WTC11 (cell line): ENCODE results near the gene IRX5. TPM values are rescaled to one million over a fixed set of nuclear protein-coding genes. Genes with fewer than 3 reads are reported as not detected.
A peak's percentile ranks its signal among the peaks of the same experiment; 100 is the strongest.

Experiments used
- ATAC-seq: fragments of 200-7000 bp; cut with Tn5 transposase; 2 replicates; pipeline ENCODE4 v1.10.0; 2021; ENCODE audit warnings: mild to moderate bottlenecking, moderate library complexity
- CTCF ChIA-PET: fragments of 300-600 bp; sonication (Branson Sonifier 250); formaldehyde crosslinking; loops from one replicate; lab custom pipeline; 2021; ENCODE audit warnings: antibody characterized with exemption; lab: Charles Lee
- POLR2A ChIA-PET: fragments of 350-600 bp; sonication (Branson Sonifier 250); formaldehyde crosslinking; loops from one replicate; lab custom pipeline; 2021; ENCODE audit warnings: antibody characterized with exemption; lab: Charles Lee
- DNase-seq: peaks from one replicate; pipeline ENCODE4 v3.0.0; 2021; ENCODE audit warnings: low spot score
- H3K27ac Mint-ChIP-seq: 2 replicates; pipeline ENCODE4 v1.8.0; 2021; ENCODE audit warnings: mixed read lengths
- H3K27me3 Mint-ChIP-seq: 2 replicates; pipeline ENCODE4 v1.8.0; 2021; ENCODE audit warnings: low read depth, mild to moderate bottlenecking, moderate library complexity, mixed read lengths
- H3K36me3 Mint-ChIP-seq: 2 replicates; pipeline ENCODE4 v1.8.0; 2021; ENCODE audit warnings: mixed read lengths
- H3K4me1 Mint-ChIP-seq: 2 replicates; pipeline ENCODE4 v1.8.0; 2022; ENCODE audit warnings: mixed read lengths
- H3K4me3 Mint-ChIP-seq: 2 replicates; pipeline ENCODE4 v1.8.0; 2021; ENCODE audit warnings: mild to moderate bottlenecking, moderate library complexity, mixed read lengths
- H3K9me3 Mint-ChIP-seq: 2 replicates; pipeline ENCODE4 v1.8.0; 2021; ENCODE audit warnings: mixed read lengths
- ETV6 ChIP-seq: sonication (generic); formaldehyde crosslinking; IDR thresholded peaks from 2 replicates; pipeline ENCODE4 v1.8.1; 2022; ENCODE audit warnings: mild to moderate bottlenecking, missing genetic modification reagents
- GRHL2 ChIP-seq: fragments of 250-450 bp; sonication (Bioruptor Pico); IDR thresholded peaks from 2 replicates; pipeline ENCODE4 v1.8.0; 2022; ENCODE audit warnings: mild to moderate bottlenecking, moderate library complexity; ENCODE audit not compliant: insufficient replicate concordance, severe bottlenecking
- JUN ChIP-seq: sonication (generic); formaldehyde crosslinking; IDR thresholded peaks from 2 replicates; pipeline ENCODE4 v1.8.0; 2023; ENCODE audit warnings: mild to moderate bottlenecking, missing genetic modification reagents
- MXD4 ChIP-seq: fragments of 250-450 bp; sonication (Bioruptor Pico); IDR thresholded peaks from 2 replicates; pipeline ENCODE4 v1.8.0; 2021; ENCODE audit warnings: mild to moderate bottlenecking, moderate library complexity, borderline replicate concordance
- NFATC4 ChIP-seq: fragments of 250-450 bp; sonication (Bioruptor Pico); IDR thresholded peaks from 2 replicates; pipeline ENCODE4 v1.9.0; 2021; ENCODE audit warnings: mild to moderate bottlenecking
- NR1H2 ChIP-seq: sonication (generic); formaldehyde crosslinking; IDR thresholded peaks from 2 replicates; pipeline ENCODE4 v1.9.0; 2021; ENCODE audit warnings: mild to moderate bottlenecking, moderate library complexity, missing genetic modification reagents
- OVOL2 ChIP-seq: fragments of 250-450 bp; sonication (Bioruptor Pico); IDR thresholded peaks from 2 replicates; pipeline ENCODE4 v1.9.0; 2021; ENCODE audit warnings: mild to moderate bottlenecking, borderline replicate concordance
- PRRX2 ChIP-seq: fragments of 250-450 bp; sonication (Bioruptor Pico); IDR thresholded peaks from 2 replicates; pipeline ENCODE4 v1.8.0; 2021; ENCODE audit warnings: mild to moderate bottlenecking
- RORB ChIP-seq: fragments of 250-450 bp; sonication (Bioruptor Pico); IDR thresholded peaks from 2 replicates; pipeline ENCODE4 v1.9.0; 2021; ENCODE audit warnings: mild to moderate bottlenecking
- SMAD4 ChIP-seq: sonication (generic); formaldehyde crosslinking; IDR thresholded peaks from 2 replicates; pipeline ENCODE4 v1.8.0; 2022; ENCODE audit warnings: mild to moderate bottlenecking, missing genetic modification reagents
- SP1 ChIP-seq: sonication (generic); formaldehyde crosslinking; conservative IDR thresholded peaks from 2 replicates; pipeline ENCODE4 v1.8.1; 2022; ENCODE audit warnings: missing genetic modification reagents
- TP53 ChIP-seq: sonication (generic); formaldehyde crosslinking; IDR thresholded peaks from 2 replicates; pipeline ENCODE4 v1.8.1; 2023; ENCODE audit warnings: mild to moderate bottlenecking, missing genetic modification reagents
- ZNF263 ChIP-seq: sonication (generic); formaldehyde crosslinking; IDR thresholded peaks from 2 replicates; pipeline ENCODE4 v1.8.1; 2022; ENCODE audit warnings: low read depth, mild to moderate bottlenecking, moderate library complexity, missing genetic modification reagents
- ZNF423 ChIP-seq: fragments of 250-450 bp; sonication (Bioruptor Pico); IDR thresholded peaks from 2 replicates; pipeline ENCODE4 v2.1.2; 2022; ENCODE audit warnings: mild to moderate bottlenecking, moderate library complexity
- total RNA-seq: library from RNA; stranded (reverse); gene quantifications from 3 replicates; pipeline ENCODE4 v1.2.3, GENCODE V29; 2021
- TF ChIP-seq, protein P1 (sequence below): fragments of 250-450 bp; sonication (Bioruptor Pico); IDR thresholded peaks from 2 replicates; pipeline ENCODE4 v1.9.0; 2021; ENCODE audit warnings: mild to moderate bottlenecking
- TF ChIP-seq, protein P2 (sequence below): sonication (generic); formaldehyde crosslinking; IDR thresholded peaks from 2 replicates; pipeline ENCODE4 v1.8.1; 2022; ENCODE audit warnings: low read depth, mild to moderate bottlenecking, moderate library complexity, missing genetic modification reagents, borderline replicate concordance
- TF ChIP-seq, protein P3 (sequence below): sonication (generic); formaldehyde crosslinking; IDR thresholded peaks from 2 replicates; pipeline ENCODE4 v1.8.0; 2022; ENCODE audit warnings: mild to moderate bottlenecking, missing genetic modification reagents
- TF ChIP-seq, protein P4 (sequence below): sonication (generic); formaldehyde crosslinking; IDR thresholded peaks from 2 replicates; pipeline ENCODE4 v1.8.1; 2022; ENCODE audit warnings: mild to moderate bottlenecking, moderate library complexity, missing genetic modification reagents
- TF ChIP-seq, protein P5 (sequence below): sonication (generic); formaldehyde crosslinking; conservative IDR thresholded peaks from 2 replicates; pipeline ENCODE4 v1.8.1; 2023; ENCODE audit warnings: mild to moderate bottlenecking, low read depth, missing genetic modification reagents, moderate library complexity

IRX5 gene
- total RNA-seq, 1 experiment from 2014 or later = 0.35 TPM

DNA sequence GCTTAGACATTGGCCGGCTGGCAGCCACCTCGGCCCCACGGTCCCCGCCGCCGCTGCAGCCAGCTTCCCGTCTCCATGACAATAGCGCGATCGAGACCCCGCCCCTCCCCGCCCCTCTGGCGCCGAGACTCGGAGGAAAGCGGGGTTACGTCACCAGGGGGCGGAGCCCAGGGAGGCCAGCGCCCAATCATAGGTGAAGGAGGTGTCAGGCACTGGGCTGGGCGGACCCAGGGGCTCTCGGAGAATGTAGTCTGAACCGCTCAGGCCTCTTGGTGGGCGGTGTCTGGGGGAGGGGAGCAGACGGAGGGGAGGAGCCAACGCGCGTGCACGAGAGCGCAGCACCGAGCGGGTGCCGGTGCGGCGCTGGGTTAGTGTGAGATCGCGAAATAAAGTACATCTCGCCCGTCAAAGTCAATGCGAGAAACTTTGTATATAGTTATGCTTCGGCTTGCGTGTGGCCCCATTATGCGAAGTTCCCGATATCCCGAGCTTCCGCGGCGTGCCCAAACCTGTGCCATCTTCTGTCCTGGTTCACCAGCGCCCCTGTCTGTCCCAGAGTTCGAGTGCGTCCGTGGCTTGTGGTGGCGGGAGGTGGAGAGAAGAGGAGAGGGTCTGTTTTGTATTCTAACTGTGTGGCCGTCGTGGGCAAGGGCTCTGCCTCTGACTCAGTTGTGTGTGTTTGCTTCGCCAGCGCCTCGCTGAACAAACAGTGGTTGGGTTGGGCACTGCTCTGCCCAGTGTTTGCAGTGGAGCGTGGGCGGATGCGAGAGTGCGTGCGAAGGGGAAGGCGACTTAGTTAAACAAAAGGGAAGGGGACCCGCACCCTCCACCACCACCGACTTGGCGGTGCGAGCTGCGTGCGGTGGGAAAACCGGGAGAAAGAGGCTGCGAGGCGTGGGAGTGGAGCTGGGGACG, 1.3 kb upstream of the IRX5 start (continued):
- TF ChIP-seq, protein P1, sequence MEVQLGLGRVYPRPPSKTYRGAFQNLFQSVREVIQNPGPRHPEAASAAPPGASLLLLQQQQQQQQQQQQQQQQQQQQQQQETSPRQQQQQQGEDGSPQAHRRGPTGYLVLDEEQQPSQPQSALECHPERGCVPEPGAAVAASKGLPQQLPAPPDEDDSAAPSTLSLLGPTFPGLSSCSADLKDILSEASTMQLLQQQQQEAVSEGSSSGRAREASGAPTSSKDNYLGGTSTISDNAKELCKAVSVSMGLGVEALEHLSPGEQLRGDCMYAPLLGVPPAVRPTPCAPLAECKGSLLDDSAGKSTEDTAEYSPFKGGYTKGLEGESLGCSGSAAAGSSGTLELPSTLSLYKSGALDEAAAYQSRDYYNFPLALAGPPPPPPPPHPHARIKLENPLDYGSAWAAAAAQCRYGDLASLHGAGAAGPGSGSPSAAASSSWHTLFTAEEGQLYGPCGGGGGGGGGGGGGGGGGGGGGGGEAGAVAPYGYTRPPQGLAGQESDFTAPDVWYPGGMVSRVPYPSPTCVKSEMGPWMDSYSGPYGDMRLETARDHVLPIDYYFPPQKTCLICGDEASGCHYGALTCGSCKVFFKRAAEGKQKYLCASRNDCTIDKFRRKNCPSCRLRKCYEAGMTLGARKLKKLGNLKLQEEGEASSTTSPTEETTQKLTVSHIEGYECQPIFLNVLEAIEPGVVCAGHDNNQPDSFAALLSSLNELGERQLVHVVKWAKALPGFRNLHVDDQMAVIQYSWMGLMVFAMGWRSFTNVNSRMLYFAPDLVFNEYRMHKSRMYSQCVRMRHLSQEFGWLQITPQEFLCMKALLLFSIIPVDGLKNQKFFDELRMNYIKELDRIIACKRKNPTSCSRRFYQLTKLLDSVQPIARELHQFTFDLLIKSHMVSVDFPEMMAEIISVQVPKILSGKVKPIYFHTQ (CRISPR knock-in tag) = no peak
- no peak for TF ChIP-seq OVOL2 (CRISPR knock-in tag)
- TF ChIP-seq ZNF263 (CRISPR knock-in tag) = no peak
- TF ChIP-seq, protein P2, sequence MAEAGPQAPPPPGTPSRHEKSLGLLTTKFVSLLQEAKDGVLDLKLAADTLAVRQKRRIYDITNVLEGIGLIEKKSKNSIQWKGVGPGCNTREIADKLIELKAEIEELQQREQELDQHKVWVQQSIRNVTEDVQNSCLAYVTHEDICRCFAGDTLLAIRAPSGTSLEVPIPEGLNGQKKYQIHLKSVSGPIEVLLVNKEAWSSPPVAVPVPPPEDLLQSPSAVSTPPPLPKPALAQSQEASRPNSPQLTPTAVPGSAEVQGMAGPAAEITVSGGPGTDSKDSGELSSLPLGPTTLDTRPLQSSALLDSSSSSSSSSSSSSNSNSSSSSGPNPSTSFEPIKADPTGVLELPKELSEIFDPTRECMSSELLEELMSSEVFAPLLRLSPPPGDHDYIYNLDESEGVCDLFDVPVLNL (CRISPR knock-in tag) = no peak
- peak; percentile 98 for TF ChIP-seq SP1 (CRISPR knock-in tag)
- TF ChIP-seq JUN (CRISPR knock-in tag) = 0 out of 2 replicates have a peak, but pooled peaks have one; percentile 44
- no peak for TF ChIP-seq NR1H2

DNA sequence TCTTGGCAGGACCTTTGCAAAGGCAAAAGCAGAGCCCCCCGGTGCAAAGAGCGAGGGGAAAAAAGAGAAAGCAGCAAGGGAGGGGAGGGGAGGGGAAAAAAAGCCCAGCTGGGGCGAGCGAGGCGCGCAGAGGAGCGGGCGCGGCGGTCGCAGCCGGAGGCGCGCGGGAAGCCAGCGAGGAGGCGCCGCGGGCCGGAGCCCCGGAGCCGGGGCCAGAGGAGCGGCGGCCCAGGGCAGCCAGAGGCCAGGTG, 129 bp downstream of the IRX5 start:
- no peak overlapping the region for H3K27ac Mint-ChIP-seq
- H3K36me3 Mint-ChIP-seq = peaks cover 2% of the 10 kb centered on the region; the same call in 1 of the 2 replicates
- ChIA-PET CTCF (interaction anchor here (1.0 to 2.4 kb wide), 9 partner anchors 9 to 648 kb away, joined by 3 to 11 read pairs (median 4); partner anchors contain the start of genes IRX3 and IRX6), POLR2A (no interaction called here)
- peaks cover 89% of the 10 kb centered on the region for H3K27me3 Mint-ChIP-seq
- peaks cover 47% of the 10 kb centered on the region for H3K4me1 Mint-ChIP-seq
- peak overlapping the region; percentile 97 for H3K4me3 Mint-ChIP-seq
- no peak for DNase-seq
- H3K9me3 Mint-ChIP-seq = no peaks in the 10 kb centered on the region
- ATAC-seq = no peak
- TF ChIP-seq, protein P1 (CRISPR knock-in tag) = no peak
- TF ChIP-seq, protein P3, sequence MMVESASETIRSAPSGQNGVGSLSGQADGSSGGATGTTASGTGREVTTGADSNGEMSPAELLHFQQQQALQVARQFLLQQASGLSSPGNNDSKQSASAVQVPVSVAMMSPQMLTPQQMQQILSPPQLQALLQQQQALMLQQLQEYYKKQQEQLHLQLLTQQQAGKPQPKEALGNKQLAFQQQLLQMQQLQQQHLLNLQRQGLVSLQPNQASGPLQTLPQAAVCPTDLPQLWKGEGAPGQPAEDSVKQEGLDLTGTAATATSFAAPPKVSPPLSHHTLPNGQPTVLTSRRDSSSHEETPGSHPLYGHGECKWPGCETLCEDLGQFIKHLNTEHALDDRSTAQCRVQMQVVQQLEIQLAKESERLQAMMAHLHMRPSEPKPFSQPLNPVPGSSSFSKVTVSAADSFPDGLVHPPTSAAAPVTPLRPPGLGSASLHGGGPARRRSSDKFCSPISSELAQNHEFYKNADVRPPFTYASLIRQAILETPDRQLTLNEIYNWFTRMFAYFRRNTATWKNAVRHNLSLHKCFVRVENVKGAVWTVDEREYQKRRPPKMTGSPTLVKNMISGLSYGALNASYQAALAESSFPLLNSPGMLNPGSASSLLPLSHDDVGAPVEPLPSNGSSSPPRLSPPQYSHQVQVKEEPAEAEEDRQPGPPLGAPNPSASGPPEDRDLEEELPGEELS (CRISPR knock-in tag) = no peak
- TF ChIP-seq, protein P4, sequence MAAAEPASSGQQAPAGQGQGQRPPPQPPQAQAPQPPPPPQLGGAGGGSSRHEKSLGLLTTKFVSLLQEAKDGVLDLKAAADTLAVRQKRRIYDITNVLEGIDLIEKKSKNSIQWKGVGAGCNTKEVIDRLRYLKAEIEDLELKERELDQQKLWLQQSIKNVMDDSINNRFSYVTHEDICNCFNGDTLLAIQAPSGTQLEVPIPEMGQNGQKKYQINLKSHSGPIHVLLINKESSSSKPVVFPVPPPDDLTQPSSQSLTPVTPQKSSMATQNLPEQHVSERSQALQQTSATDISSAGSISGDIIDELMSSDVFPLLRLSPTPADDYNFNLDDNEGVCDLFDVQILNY (CRISPR knock-in tag) = no peak
- TF ChIP-seq NFATC4 (no peak), RORB (CRISPR knock-in tag) (no peak), GRHL2 (CRISPR knock-in tag) (no peak), SMAD4 (CRISPR knock-in tag) (no peak), JUN (CRISPR knock-in tag) (no peak), PRRX2 (CRISPR knock-in tag) (no peak), ZNF423 (no peak), TP53 (CRISPR knock-in tag) (no peak), OVOL2 (CRISPR knock-in tag) (no peak), NR1H2 (no peak), MXD4 (CRISPR knock-in tag) (no peak), ETV6 (no peak)
- TF ChIP-seq, protein P5, sequence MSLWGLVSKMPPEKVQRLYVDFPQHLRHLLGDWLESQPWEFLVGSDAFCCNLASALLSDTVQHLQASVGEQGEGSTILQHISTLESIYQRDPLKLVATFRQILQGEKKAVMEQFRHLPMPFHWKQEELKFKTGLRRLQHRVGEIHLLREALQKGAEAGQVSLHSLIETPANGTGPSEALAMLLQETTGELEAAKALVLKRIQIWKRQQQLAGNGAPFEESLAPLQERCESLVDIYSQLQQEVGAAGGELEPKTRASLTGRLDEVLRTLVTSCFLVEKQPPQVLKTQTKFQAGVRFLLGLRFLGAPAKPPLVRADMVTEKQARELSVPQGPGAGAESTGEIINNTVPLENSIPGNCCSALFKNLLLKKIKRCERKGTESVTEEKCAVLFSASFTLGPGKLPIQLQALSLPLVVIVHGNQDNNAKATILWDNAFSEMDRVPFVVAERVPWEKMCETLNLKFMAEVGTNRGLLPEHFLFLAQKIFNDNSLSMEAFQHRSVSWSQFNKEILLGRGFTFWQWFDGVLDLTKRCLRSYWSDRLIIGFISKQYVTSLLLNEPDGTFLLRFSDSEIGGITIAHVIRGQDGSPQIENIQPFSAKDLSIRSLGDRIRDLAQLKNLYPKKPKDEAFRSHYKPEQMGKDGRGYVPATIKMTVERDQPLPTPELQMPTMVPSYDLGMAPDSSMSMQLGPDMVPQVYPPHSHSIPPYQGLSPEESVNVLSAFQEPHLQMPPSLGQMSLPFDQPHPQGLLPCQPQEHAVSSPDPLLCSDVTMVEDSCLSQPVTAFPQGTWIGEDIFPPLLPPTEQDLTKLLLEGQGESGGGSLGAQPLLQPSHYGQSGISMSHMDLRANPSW (CRISPR knock-in tag) = no peak
